Measurements from ENCODE around the gene VMAC.
"Not testable (repeated sequence)": the region's sequence is repeated elsewhere in the genome, so short reads cannot be mapped to it uniquely, and the experiment has no call there.

Gene VMAC

GRCh38 chr19:5865772-5866171 is 38.9 kb upstream of the VMAC start:
- no peak for DNase-seq (ENCODE audit: low read depth)
- H3K4me3 ChIP-seq (ENCODE audit: low read length): no peak overlapping the region
- TF ChIP-seq CTCF (IDR thresholded peaks at IDR 0.05; ENCODE audit: insufficient read depth, low read depth, low read length, missing control alignments): no peak

- DNase-seq (ENCODE audit: low read depth): no peak
- TF ChIP-seq CTCF (IDR thresholded peaks at IDR 0.05; ENCODE audit: insufficient read depth, low read depth, low read length, missing control alignments): no peak
- H3K4me3 ChIP-seq (ENCODE audit: low read length): no peak overlapping the region
Observed at GRCh38 chr19:5867201-5868136, 37.2 kb upstream of the VMAC start.

- no peak for TF ChIP-seq CTCF (IDR thresholded peaks at IDR 0.05; ENCODE audit: insufficient read depth, low read depth, low read length, missing control alignments)
- no peak overlapping the region for H3K4me3 ChIP-seq (ENCODE audit: low read length)
- DNase-seq (ENCODE audit: low read depth): no peak
Observed at GRCh38 chr19:5870986-5871394, 33.7 kb upstream of the VMAC start.

- H3K4me3 ChIP-seq (ENCODE audit: low read length): no peak overlapping the region
- DNase-seq (ENCODE audit: low read depth): no peak
- no peak for TF ChIP-seq CTCF (IDR thresholded peaks at IDR 0.05; ENCODE audit: insufficient read depth, low read depth, low read length, missing control alignments)
Observed at GRCh38 chr19:5873617-5874199, 31.0 kb upstream of the VMAC start.

- DNase-seq (ENCODE audit: low read depth): peak; percentile 67
- H3K4me3 ChIP-seq (ENCODE audit: low read length): not testable (repeated sequence)
Observed at GRCh38 chr19:5874496-5874895, 30.2 kb upstream of the VMAC start.

GRCh38 chr19:5877427-5877826 is 27.2 kb upstream of the VMAC start:
- DNase-seq (ENCODE audit: low read depth): no peak
- TF ChIP-seq CTCF (IDR thresholded peaks at IDR 0.05; ENCODE audit: insufficient read depth, low read depth, low read length, missing control alignments): no peak
- H3K4me3 ChIP-seq (ENCODE audit: low read length): no peak overlapping the region

GRCh38 chr19:5877882-5878281 is 26.8 kb upstream of the VMAC start:
- no peak for DNase-seq (ENCODE audit: low read depth)
- no peak for TF ChIP-seq CTCF (IDR thresholded peaks at IDR 0.05; ENCODE audit: insufficient read depth, low read depth, low read length, missing control alignments)
- no peak overlapping the region for H3K4me3 ChIP-seq (ENCODE audit: low read length)
